ENCODE measurements around the gene RPS15.

Gene RPS15

DNA sequence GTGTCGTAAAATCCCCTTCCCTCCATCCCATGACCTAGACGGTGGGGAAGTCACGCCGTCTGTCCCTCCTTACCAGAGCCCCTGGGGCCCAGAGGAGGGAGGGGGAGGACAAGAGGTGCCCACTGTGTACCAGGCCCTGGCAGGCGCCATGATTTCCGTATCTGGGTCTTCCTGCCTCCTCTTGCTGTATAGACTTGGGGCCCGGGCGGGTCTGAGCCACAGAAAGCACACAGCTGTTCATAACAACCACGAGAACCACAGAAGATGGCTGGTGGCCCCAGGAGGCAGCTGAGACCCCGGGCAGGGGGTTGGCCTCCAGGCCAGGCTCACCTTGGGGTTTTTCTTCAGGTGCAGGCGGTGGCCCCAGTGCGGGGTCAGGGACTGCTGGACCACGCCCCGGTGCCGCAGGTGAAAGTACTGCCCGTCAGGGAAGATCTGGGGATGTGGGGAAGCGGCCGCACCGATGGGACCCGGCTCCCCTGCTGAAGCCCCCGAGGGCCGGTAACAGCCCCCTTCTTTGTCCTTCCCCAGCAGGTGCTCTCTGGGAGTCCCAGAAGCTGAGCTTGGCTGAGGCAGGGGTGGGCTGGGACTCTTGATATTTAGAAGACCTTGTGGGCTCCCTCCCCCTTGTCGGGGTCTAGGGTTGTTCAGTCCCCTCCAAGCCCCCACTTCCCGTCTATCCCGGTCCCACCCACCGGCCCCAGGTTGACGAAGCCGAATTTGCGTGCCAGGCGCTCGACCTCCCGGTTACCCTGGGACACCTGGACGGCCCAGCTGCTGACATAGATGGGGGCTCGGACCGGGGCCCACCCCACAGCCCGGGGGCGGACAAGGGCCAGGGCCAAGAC lies 51.5 kb downstream of the RPS15 start:
- DNase-seq: no peak

All from OCI-M1 (cell line).